K562 (cell line): ENCODE measurements around the gene DRAXIN. TPM values are rescaled to one million over a fixed set of nuclear protein-coding genes. Genes with fewer than 3 reads are reported as not detected.

Experiments
- PCBP1 ChIP-seq: fragments of 200-400 bp; formaldehyde crosslinking; IDR thresholded peaks from 2 replicates; pipeline ENCODE4 v1.6.1; 2018; ENCODE audit warnings: mild to moderate bottlenecking, low read depth, low read length; ENCODE audit not compliant: poor library complexity, severe bottlenecking
- POLR2AphosphoS5 ChIP-seq: IDR thresholded peaks from 2 replicates; pipeline ENCODE4 v1.6.1; 2011; ENCODE audit warnings: mild to moderate bottlenecking, low read depth, low read length, moderate library complexity; ENCODE audit not compliant: control insufficient read depth, insufficient read depth
- POLR2G ChIP-seq: fragments of 200-400 bp; formaldehyde crosslinking; IDR thresholded peaks from 2 replicates; pipeline ENCODE4 v1.6.1; 2017; ENCODE audit warnings: low read depth, mild to moderate bottlenecking, antibody characterized with exemption, low read length, moderate library complexity
- RNF2 ChIP-seq: sonication (generic); IDR thresholded peaks from 2 replicates; pipeline ENCODE4 v1.6.1; 2016
- SETDB1 ChIP-seq: IDR thresholded peaks from one replicate; pipeline ENCODE4 v1.6.1; 2012; ENCODE audit warnings: low read length, control low read depth, inconsistent platforms
- SREBF1 ChIP-seq: fragments of 150-350 bp; IDR thresholded peaks from 2 replicates; pipeline ENCODE4 v1.6.1; 2014; ENCODE audit warnings: antibody characterized with exemption, low read depth, low read length, borderline replicate concordance
- SRSF7 ChIP-seq: fragments of 200-400 bp; formaldehyde crosslinking; optimal IDR thresholded peaks from 2 replicates; pipeline ENCODE3; 2017; ENCODE audit warnings: mild to moderate bottlenecking, low read depth, low read length
- TARDBP ChIP-seq: fragments of 450-650 bp; IDR thresholded peaks from 2 replicates; pipeline ENCODE4 v1.6.1; 2016
- ZNF253 ChIP-seq: fragments of 250-450 bp; sonication (Bioruptor Pico); conservative IDR thresholded peaks from 2 replicates; pipeline ENCODE4 v1.6.1; 2021; ENCODE audit warnings: mild to moderate bottlenecking
- ZNF3 ChIP-seq: fragments of 250-450 bp; sonication (Bioruptor Pico); IDR thresholded peaks from 2 replicates; pipeline ENCODE4 v1.5.0; 2021; ENCODE audit warnings: mild to moderate bottlenecking, moderate library complexity
- ZNF408 ChIP-seq: fragments of 250-450 bp; sonication (Bioruptor Pico); IDR thresholded peaks from 2 replicates; pipeline ENCODE4 v1.4.0; 2020; ENCODE audit warnings: low read depth, mild to moderate bottlenecking, moderate library complexity
- polyA plus RNA-seq, 8 experiments: library from polyadenylated mRNA; depleted of rRNA in 4 of 8; stranded (reverse) in 5 of 8; unstranded in 3 of 8; fragments of >200 nt; fragmentation: Nextera tagmentation in 2 of 8; fragmentation: Illumina TruSeq in 1 of 8; extraction: Ambion mirVana in 2 of 8; extraction: Trizol in 1 of 8; gene quantifications; 2 replicates each; pipeline versions ENCODE4 v1.2.1 to v1.2.3, GENCODE V29; 2011 to 2014; ENCODE audit warnings: inconsistent platforms in 1 of 8, missing spikeins in 1 of 8
- total RNA-seq, 7 experiments: library from RNA; depleted of rRNA in 6 of 7; stranded (reverse); fragments of >200 nt in 6 of 7; fragmentation: Illumina TruSeq in 2 of 7; extraction: Trizol in 2 of 7; gene quantifications; 2 replicates each; pipeline versions ENCODE4 v1.2.1 to v1.2.3, GENCODE V29; 2011 to 2021; ENCODE audit warnings: low replicate concordance in 1 of 7
- TF ChIP-seq, protein P1 (sequence below): sonication (generic); formaldehyde crosslinking; IDR thresholded peaks from 2 replicates; pipeline ENCODE4 v1.8.1; 2023; ENCODE audit warnings: mild to moderate bottlenecking, missing genetic modification reagents
- TF ChIP-seq, protein P2 (sequence below): sonication (generic); formaldehyde crosslinking; IDR thresholded peaks from 2 replicates; pipeline ENCODE4 v1.8.0; 2023; ENCODE audit warnings: missing genetic modification reagents, mild to moderate bottlenecking, borderline replicate concordance
- TF ChIP-seq, protein P3 (sequence below): fragments of 250-450 bp; sonication (Bioruptor Pico); IDR thresholded peaks from 2 replicates; pipeline ENCODE4 v1.5.0; 2020; ENCODE audit warnings: mild to moderate bottlenecking
- TF ChIP-seq, protein P4 (sequence below), 2 experiments: IDR thresholded peaks in 1 of 2; conservative IDR thresholded peaks in 1 of 2; 2 replicates each; pipeline ENCODE4 v1.6.1; 2016; ENCODE audit warnings: low read depth in 2 of 2, mild to moderate bottlenecking in 1 of 2, missing compliant biosample characterization in 1 of 2, missing genetic modification characterization in 1 of 2, moderate library complexity in 1 of 2

DRAXIN gene
- total and polyA plus RNA-seq, 9 of the 15 experiments (the other 6 are each of a cell fraction or from before 2014, with no cell fraction given) = 0.01 to 0.04 (median 0.01) TPM; not detected in 6

DNA sequence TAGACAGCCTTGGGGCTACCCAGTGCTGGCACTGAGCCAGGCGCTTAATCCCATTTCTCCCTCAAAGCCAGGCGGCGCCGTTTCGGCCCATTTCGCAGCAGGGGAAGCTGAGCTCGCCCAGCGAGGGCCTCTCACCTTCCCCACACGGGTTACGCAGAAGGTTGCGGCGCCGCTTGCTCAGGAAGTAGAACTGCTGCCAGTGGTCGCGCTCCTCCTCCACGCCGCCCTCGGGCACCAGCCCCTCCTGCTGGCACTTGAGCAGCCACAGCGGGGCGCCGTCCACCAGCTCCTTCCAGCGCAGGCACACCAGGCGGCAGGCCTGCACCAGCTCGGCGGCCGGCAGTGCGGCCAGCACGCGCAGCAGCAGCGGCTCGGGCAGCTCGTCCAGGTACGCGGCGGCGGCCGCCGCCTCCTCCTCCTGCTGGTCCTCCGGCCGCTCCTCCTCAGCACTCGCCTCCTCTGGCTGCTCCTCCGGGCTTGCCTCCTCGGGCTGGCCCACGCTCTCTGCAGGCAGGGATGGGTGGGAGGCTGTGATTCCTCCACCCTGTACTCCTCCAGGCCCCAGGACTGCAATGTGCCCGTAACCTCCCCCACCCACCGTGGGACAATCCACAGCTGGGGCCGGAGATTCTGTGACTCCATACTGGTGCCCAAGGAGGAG lies 41.0 kb upstream of the DRAXIN start (continued):
- TF ChIP-seq ZNF408 (CRISPR knock-in tag) = no peak
- TF ChIP-seq TARDBP = 0 out of 2 replicates have a peak, but pooled peaks have one; percentile 61
- peak; percentile 59 for TF ChIP-seq POLR2G
- no peak for TF ChIP-seq SREBF1
- no peak for TF ChIP-seq ZNF253 (CRISPR knock-in tag)
- TF ChIP-seq ZNF3 = no peak
- no peak for TF ChIP-seq SRSF7
- TF ChIP-seq, protein P1, sequence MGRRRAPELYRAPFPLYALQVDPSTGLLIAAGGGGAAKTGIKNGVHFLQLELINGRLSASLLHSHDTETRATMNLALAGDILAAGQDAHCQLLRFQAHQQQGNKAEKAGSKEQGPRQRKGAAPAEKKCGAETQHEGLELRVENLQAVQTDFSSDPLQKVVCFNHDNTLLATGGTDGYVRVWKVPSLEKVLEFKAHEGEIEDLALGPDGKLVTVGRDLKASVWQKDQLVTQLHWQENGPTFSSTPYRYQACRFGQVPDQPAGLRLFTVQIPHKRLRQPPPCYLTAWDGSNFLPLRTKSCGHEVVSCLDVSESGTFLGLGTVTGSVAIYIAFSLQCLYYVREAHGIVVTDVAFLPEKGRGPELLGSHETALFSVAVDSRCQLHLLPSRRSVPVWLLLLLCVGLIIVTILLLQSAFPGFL (CRISPR knock-in tag) = no peak
- TF ChIP-seq, protein P2, sequence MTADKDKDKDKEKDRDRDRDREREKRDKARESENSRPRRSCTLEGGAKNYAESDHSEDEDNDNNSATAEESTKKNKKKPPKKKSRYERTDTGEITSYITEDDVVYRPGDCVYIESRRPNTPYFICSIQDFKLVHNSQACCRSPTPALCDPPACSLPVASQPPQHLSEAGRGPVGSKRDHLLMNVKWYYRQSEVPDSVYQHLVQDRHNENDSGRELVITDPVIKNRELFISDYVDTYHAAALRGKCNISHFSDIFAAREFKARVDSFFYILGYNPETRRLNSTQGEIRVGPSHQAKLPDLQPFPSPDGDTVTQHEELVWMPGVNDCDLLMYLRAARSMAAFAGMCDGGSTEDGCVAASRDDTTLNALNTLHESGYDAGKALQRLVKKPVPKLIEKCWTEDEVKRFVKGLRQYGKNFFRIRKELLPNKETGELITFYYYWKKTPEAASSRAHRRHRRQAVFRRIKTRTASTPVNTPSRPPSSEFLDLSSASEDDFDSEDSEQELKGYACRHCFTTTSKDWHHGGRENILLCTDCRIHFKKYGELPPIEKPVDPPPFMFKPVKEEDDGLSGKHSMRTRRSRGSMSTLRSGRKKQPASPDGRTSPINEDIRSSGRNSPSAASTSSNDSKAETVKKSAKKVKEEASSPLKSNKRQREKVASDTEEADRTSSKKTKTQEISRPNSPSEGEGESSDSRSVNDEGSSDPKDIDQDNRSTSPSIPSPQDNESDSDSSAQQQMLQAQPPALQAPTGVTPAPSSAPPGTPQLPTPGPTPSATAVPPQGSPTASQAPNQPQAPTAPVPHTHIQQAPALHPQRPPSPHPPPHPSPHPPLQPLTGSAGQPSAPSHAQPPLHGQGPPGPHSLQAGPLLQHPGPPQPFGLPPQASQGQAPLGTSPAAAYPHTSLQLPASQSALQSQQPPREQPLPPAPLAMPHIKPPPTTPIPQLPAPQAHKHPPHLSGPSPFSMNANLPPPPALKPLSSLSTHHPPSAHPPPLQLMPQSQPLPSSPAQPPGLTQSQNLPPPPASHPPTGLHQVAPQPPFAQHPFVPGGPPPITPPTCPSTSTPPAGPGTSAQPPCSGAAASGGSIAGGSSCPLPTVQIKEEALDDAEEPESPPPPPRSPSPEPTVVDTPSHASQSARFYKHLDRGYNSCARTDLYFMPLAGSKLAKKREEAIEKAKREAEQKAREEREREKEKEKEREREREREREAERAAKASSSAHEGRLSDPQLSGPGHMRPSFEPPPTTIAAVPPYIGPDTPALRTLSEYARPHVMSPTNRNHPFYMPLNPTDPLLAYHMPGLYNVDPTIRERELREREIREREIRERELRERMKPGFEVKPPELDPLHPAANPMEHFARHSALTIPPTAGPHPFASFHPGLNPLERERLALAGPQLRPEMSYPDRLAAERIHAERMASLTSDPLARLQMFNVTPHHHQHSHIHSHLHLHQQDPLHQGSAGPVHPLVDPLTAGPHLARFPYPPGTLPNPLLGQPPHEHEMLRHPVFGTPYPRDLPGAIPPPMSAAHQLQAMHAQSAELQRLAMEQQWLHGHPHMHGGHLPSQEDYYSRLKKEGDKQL (CRISPR knock-in tag) = no peak
- TF ChIP-seq POLR2AphosphoS5 = no peak
- 0 out of 2 replicates have a peak, but pooled peaks have one; percentile 26 for TF ChIP-seq RNF2
- TF ChIP-seq SETDB1 = no peak
- TF ChIP-seq, protein P3, sequence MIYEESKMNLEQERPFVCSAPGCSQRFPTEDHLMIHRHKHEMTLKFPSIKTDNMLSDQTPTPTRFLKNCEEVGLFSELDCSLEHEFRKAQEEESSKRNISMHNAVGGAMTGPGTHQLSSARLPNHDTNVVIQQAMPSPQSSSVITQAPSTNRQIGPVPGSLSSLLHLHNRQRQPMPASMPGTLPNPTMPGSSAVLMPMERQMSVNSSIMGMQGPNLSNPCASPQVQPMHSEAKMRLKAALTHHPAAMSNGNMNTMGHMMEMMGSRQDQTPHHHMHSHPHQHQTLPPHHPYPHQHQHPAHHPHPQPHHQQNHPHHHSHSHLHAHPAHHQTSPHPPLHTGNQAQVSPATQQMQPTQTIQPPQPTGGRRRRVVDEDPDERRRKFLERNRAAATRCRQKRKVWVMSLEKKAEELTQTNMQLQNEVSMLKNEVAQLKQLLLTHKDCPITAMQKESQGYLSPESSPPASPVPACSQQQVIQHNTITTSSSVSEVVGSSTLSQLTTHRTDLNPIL (CRISPR knock-in tag) = no peak
- TF ChIP-seq, protein P4, sequence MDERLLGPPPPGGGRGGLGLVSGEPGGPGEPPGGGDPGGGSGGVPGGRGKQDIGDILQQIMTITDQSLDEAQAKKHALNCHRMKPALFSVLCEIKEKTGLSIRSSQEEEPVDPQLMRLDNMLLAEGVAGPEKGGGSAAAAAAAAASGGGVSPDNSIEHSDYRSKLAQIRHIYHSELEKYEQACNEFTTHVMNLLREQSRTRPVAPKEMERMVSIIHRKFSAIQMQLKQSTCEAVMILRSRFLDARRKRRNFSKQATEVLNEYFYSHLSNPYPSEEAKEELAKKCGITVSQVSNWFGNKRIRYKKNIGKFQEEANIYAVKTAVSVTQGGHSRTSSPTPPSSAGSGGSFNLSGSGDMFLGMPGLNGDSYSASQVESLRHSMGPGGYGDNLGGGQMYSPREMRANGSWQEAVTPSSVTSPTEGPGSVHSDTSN (CRISPR knock-in tag; IDR thresholded peaks at IDR 0.05; ENCODE audit: low read depth) = no peak
- TF ChIP-seq, protein P4 (tag; conservative IDR thresholded peaks at IDR 0.05; ENCODE audit: low read depth) = no peak
- peak; percentile 86 for TF ChIP-seq PCBP1
